A549 (cell line): ENCODE measurements around the gene DCXR.

Experiments
- CBX8 ChIP-seq: fragments of 200-600 bp; sonication (generic); IDR thresholded peaks from 2 replicates; pipeline ENCODE4 v1.6.1; 2016
- CEBPB ChIP-seq, 2 experiments: fragments of >200 bp in 1 of 2; sonication (Bioruptor Twin) in 1 of 2; formaldehyde crosslinking in 1 of 2; IDR thresholded peaks; 2 replicates each; pipeline ENCODE4 v1.6.1; 2012 to 2016
- CHD2 ChIP-seq: fragments of 150-350 bp; IDR thresholded peaks from 2 replicates; pipeline ENCODE4 v1.6.1; 2014; ENCODE audit warnings: low read length; ENCODE audit not compliant: partially characterized antibody
- EHMT2 ChIP-seq: fragments of 200-600 bp; sonication (generic); IDR thresholded peaks from 2 replicates; pipeline ENCODE4 v1.6.1; 2016; ENCODE audit warnings: antibody characterized with exemption, low read depth, mild to moderate bottlenecking, moderate library complexity
- HOXA7 ChIP-seq: fragments of 250-450 bp; sonication (Bioruptor Pico); IDR thresholded peaks from 2 replicates; pipeline ENCODE4 v1.5.0; 2020; ENCODE audit warnings: mild to moderate bottlenecking, moderate library complexity
- JUNB ChIP-seq: fragments of >200 bp; sonication (Bioruptor Twin); formaldehyde crosslinking; IDR thresholded peaks from 2 replicates; pipeline ENCODE4 v1.6.1; 2016
- POLR2AphosphoS2 ChIP-seq: conservative IDR thresholded peaks from 2 replicates; pipeline ENCODE4 v1.6.1; 2012; ENCODE audit warnings: low read length, improper control_type of control experiment, inconsistent platforms
- TF ChIP-seq, protein P1 (sequence below): fragments of 200-600 bp; sonication (generic); IDR thresholded peaks from 2 replicates; pipeline ENCODE4 v1.6.1; 2016; ENCODE audit warnings: antibody characterized with exemption, mild to moderate bottlenecking, moderate library complexity
- TF ChIP-seq, protein P2 (sequence below): fragments of >200 bp; sonication (Bioruptor Twin); formaldehyde crosslinking; IDR thresholded peaks from 3 replicates; pipeline ENCODE4 v1.5.1; 2016
- TF ChIP-seq, protein P3 (sequence below): IDR thresholded peaks from 2 replicates; pipeline ENCODE4 v1.6.1; 2012
- TF ChIP-seq, protein P4 (sequence below): fragments of 450-650 bp; IDR thresholded peaks from 2 replicates; pipeline ENCODE4 v1.6.1; 2014; ENCODE audit warnings: antibody characterized with exemption

DNA sequence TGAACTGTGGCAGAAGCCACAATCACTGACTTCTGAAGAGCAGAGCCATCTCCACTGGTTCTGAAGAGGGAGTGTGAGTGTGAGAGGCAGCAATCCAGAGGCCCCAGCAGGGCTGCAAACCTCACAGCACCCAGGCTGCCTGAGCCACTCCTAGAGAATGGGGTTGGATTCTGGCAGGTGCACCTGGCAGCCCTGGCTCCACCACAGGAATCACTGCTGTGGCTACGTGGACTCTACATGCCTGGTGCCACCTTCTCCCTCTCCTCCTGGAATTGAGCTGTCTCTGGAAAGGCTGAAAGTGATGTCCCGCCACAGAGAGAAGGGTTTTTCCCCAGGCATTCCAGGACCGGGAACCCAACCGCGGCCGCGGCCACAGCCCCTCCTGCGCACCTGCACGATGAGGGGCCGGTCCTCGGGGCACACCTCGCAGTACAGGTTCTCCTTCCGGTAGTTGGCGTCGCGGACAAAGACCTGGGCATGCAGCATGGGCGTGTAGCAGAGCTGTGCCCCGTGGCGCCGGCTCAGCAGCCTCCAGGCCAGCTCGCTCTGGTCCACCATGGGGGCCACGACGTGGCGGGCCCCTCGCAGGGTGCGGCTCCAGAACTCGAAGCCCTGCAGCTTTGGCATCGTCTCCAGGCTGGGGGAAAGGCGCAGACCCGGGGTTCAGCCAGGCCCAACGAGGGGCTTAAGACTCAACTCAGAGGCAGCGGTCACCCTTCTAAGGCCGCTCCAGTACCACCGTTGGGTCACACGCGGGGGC, 27.1 kb upstream of the DCXR start:
- no peak for TF ChIP-seq JUNB
- TF ChIP-seq CBX8 = no peak
- no peak for TF ChIP-seq CEBPB (IDR thresholded peaks at IDR 0.05)
- TF ChIP-seq, protein P1, sequence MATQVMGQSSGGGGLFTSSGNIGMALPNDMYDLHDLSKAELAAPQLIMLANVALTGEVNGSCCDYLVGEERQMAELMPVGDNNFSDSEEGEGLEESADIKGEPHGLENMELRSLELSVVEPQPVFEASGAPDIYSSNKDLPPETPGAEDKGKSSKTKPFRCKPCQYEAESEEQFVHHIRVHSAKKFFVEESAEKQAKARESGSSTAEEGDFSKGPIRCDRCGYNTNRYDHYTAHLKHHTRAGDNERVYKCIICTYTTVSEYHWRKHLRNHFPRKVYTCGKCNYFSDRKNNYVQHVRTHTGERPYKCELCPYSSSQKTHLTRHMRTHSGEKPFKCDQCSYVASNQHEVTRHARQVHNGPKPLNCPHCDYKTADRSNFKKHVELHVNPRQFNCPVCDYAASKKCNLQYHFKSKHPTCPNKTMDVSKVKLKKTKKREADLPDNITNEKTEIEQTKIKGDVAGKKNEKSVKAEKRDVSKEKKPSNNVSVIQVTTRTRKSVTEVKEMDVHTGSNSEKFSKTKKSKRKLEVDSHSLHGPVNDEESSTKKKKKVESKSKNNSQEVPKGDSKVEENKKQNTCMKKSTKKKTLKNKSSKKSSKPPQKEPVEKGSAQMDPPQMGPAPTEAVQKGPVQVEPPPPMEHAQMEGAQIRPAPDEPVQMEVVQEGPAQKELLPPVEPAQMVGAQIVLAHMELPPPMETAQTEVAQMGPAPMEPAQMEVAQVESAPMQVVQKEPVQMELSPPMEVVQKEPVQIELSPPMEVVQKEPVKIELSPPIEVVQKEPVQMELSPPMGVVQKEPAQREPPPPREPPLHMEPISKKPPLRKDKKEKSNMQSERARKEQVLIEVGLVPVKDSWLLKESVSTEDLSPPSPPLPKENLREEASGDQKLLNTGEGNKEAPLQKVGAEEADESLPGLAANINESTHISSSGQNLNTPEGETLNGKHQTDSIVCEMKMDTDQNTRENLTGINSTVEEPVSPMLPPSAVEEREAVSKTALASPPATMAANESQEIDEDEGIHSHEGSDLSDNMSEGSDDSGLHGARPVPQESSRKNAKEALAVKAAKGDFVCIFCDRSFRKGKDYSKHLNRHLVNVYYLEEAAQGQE = no peak
- TF ChIP-seq, protein P2, sequence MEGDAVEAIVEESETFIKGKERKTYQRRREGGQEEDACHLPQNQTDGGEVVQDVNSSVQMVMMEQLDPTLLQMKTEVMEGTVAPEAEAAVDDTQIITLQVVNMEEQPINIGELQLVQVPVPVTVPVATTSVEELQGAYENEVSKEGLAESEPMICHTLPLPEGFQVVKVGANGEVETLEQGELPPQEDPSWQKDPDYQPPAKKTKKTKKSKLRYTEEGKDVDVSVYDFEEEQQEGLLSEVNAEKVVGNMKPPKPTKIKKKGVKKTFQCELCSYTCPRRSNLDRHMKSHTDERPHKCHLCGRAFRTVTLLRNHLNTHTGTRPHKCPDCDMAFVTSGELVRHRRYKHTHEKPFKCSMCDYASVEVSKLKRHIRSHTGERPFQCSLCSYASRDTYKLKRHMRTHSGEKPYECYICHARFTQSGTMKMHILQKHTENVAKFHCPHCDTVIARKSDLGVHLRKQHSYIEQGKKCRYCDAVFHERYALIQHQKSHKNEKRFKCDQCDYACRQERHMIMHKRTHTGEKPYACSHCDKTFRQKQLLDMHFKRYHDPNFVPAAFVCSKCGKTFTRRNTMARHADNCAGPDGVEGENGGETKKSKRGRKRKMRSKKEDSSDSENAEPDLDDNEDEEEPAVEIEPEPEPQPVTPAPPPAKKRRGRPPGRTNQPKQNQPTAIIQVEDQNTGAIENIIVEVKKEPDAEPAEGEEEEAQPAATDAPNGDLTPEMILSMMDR = no peak
- TF ChIP-seq CHD2 = no peak
- TF ChIP-seq EHMT2 = no peak
- TF ChIP-seq, protein P3, sequence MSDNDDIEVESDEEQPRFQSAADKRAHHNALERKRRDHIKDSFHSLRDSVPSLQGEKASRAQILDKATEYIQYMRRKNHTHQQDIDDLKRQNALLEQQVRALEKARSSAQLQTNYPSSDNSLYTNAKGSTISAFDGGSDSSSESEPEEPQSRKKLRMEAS = no peak
- no peak for TF ChIP-seq HOXA7 (CRISPR knock-in tag)
- TF ChIP-seq POLR2AphosphoS2 = no peak
- TF ChIP-seq, protein P4, sequence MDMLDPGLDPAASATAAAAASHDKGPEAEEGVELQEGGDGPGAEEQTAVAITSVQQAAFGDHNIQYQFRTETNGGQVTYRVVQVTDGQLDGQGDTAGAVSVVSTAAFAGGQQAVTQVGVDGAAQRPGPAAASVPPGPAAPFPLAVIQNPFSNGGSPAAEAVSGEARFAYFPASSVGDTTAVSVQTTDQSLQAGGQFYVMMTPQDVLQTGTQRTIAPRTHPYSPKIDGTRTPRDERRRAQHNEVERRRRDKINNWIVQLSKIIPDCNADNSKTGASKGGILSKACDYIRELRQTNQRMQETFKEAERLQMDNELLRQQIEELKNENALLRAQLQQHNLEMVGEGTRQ = no peak
